Measurements from ENCODE around the gene IL1A.

The IL1A gene

GRCh38 chr2:112817082-112817689, 32.9 kb upstream of the IL1A start:
- no peak for DNase-seq

- DNase-seq, result no peak
Measured at GRCh38 chr2:112814278-112814677, 30.0 kb upstream of the IL1A start.

- DNase-seq, result no peak
Measured at GRCh38 chr2:112813280-112813966, 29.1 kb upstream of the IL1A start.

- DNase-seq, result no peak
Measured at GRCh38 chr2:112812318-112813267, 28.3 kb upstream of the IL1A start.

- DNase-seq, result no peak
Measured at GRCh38 chr2:112811841-112812306, 27.6 kb upstream of the IL1A start.

GRCh38 chr2:112811276-112811831, 27.1 kb upstream of the IL1A start:
- DNase-seq, result no peak

- no peak for DNase-seq
Measured at GRCh38 chr2:112809112-112809511, 24.8 kb upstream of the IL1A start.

- no peak for DNase-seq
Measured at GRCh38 chr2:112807233-112807807, 23.0 kb upstream of the IL1A start.

GRCh38 chr2:112805542-112805941, 21.2 kb upstream of the IL1A start:
- no peak for DNase-seq

- DNase-seq, result no peak
Measured at GRCh38 chr2:112803691-112804521, 19.6 kb upstream of the IL1A start.

GRCh38 chr2:112800881-112801583, 16.7 kb upstream of the IL1A start:
- no peak for DNase-seq

- no peak for DNase-seq
Measured at GRCh38 chr2:112798979-112799975, 15.0 kb upstream of the IL1A start.

- DNase-seq, result no peak
Measured at GRCh38 chr2:112796486-112796885, 12.2 kb upstream of the IL1A start.

- peak; percentile 9 for DNase-seq
Measured at GRCh38 chr2:112795774-112796173, 11.5 kb upstream of the IL1A start.

- DNase-seq, result no peak
Measured at GRCh38 chr2:112794841-112795240, 10.5 kb upstream of the IL1A start.

- no peak for DNase-seq
Measured at GRCh38 chr2:112794131-112794733, 9.9 kb upstream of the IL1A start.

- no peak for DNase-seq
Measured at GRCh38 chr2:112793449-112793978, 9.2 kb upstream of the IL1A start.

- DNase-seq, result no peak
Measured at GRCh38 chr2:112792419-112792818, 8.1 kb upstream of the IL1A start.

GRCh38 chr2:112791693-112792230, 7.5 kb upstream of the IL1A start:
- DNase-seq, result no peak
